GM21447 (cell line): ENCODE data around the gene GDF10.

Source experiments
- ATAC-seq: cut with Tn5 transposase; IDR thresholded peaks from one replicate; pipeline ENCODE4 v1.9.1; 2021; ENCODE audit not compliant: unreplicated experiment

GDF10 gene

DNA sequence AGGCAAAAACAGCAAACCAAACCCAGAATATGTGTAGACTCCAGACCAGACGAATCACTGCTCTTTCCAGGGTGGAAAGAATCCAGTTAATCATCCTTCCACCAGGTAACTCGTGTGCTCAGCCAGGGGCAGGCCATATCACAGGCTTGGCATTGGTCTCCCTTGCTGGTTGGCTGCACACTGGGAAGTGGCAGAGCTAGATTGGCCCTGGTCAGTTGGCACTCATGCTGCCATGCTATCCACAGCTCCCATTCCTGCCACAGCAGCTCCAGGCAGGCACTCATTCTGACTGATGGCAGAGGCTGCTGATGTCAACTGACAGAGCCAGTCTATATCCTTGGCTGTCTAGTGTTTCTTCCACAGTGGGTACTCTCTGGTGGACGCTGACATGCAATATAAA, 9.7 kb upstream of the GDF10 start:
- no peak for ATAC-seq

DNA sequence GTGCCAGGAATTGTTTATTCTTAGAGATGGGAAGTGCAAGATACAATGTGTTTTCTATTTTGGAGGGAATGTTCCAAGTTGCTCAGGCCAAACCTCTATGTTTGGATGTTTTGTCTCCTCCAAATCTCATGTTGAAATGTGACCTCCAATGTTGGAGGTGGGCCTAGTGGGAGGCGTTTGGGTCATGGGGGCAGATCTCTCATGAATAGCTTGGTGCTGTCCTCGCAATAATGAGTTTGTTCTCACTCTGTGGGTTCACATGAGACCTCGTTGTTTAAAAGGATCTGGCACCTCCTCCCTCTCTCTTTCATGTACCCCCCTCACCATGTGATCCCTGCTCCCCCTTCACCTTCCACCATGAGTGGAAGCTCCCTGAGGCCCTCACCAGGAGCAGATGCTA, 8.3 kb upstream of the GDF10 start:
- ATAC-seq = no peak

DNA sequence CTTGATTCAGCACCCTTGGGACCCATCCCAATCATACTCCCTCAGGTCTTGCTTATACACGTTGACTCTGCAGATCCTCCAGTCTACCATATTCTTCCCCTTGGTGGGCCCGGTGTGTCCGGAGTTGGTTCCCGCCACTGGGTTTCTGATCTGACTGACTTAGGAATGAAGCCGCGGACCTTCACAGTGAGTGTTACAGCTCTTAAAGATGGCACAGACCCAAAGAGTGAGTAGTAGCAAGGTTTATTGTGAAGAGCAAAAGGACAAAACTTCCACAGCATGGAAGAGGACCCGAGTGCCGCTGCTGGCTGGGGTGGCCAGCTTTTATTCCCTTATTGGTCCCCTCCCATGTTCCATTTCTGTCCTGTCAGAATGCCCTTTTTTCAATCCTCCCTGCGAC, 5.9 kb upstream of the GDF10 start:
- no peak for ATAC-seq

DNA sequence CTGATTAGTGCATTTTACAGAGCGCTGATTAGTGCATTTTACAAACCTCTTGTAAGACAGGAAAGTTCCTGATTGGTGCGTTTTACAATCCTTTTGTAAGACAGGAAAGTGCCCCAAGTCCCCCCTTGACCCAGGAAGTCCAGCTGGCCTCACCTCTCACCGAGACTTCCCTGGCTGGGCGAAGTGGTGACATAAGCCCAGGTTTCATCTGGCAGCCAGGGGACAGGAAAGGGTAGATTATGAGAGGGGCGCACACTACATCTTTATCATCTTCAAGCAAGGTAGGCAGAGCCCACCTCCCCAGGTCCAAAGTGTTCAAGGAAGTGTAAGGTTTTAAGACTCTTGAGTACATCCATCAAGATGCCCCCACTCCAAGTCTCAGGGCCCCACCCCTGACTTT, 5.5 kb upstream of the GDF10 start:
- no peak for ATAC-seq

DNA sequence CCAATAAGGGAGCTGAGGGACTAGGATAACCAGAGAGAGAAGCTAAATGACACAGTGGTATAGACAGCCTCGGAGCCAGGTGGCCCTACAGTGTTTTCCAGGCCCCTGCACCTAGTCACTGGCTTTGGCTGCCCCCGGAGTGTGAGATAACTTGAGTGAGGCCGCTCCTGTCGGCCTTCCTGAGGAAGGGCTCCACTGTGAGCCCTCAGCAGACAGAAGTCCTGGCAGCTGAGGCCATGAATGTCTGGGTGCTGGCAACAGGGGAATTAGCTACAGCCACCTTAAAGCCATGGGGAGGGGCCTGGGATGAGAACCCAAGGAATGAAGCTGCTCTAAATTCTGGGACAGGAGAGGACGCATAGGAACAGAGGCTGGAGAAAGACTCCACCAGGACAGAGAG, 4.6 kb upstream of the GDF10 start:
- ATAC-seq = no peak

DNA sequence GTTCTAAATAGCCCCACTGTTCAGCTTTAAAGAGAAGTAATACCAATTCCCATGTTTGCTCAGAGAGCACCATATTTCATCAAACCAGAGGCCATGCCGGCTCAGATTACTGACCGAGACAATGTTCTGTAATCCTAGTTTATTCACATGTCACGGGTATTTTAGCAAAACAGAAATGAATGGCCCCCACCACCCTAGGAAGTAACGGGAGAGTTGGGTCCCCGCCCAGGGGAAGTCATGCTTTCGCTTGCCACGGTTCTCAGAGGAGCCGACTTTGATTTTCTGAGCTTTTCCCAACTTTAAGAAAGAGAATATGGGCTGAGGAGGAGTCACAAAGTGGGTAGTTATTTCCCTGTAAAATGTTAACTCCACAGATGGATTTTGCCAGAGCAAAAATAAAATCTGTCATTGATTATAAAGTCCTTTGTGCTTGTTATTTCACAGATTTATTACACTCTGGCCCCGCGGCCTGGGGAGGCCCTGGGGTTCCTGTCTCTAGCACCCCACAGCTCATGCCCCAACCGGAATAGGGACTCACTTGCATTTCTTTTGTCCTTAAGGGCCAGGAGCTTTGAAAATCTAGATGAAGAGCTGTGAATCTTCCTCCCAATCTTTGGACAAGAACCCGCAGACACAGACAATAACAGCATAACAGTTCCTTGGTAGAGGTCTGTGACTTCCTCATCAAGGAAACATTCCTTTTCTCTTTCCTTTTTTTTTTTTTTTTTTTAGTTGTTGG, 3.7 kb upstream of the GDF10 start:
- ATAC-seq = no peak

DNA sequence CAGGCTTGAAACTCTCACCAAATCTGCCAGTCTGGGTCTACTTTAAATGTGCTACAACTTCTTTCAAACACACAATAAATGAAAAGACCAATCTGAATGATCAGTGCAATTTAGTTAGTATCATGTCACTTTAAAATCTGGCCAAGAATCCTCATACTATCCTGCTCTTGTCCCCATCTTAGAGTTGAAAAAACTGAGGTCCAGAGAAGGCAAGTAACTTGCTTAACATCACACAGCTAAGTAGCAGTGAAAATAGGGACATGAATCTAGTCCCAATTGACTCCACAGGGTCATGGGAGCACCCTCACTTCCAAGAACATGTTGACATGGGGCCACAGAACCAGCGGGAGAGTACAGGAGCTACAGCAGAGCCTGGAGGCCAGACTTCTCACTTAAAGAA, 3.1 kb upstream of the GDF10 start:
- no peak for ATAC-seq

DNA sequence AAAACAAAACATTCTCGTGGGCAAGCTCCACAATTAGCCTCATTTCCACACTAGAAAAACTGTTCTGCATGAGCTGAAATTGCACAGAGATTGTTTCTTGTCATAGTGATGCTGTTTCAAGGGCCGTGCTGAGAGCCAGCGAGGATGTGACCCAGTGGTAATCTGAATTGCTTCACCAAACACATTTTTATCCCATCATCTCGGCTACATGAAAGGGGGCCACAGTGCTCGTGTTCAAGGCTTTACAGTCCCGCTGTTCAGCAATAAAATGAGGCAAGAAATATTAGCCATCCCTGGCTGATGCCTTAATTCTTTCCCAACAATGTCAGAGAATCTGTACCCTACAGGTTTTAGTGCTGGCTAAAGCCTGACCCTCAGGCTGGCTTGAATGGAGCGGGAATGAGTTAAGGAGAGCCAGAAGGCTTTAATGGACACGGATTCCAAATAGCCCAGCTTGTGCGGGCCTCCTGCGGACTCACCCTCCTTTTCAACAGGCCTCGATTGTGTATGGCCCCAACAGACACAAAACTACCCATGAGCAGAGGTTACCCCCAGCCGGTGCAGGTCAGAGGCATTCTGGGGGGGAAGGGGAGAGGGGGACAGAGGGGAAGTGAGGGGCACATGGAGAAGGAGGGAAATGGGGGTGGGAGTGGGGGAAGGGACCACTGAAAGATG, 2.0 kb upstream of the GDF10 start:
- no peak for ATAC-seq

DNA sequence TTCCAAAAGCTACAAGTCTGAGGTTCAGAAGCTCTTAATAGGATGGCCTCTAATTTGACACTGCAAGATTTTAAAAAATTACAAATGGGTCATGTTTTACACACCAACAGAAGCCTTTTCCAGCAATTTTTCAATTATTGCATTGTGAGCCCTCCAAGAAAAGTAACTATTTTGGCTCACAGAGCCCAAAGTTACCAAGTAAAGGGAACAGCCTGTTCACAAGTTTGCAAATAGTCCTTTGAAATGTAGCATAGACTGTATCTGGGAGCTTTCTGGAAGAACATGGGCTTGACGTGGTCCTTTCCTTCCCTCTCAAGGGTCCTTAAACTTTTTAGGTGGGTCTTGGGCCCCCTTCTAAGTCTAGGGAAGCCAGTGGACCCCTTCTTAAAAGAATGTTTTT, 1.3 kb upstream of the GDF10 start:
- no peak for ATAC-seq

DNA sequence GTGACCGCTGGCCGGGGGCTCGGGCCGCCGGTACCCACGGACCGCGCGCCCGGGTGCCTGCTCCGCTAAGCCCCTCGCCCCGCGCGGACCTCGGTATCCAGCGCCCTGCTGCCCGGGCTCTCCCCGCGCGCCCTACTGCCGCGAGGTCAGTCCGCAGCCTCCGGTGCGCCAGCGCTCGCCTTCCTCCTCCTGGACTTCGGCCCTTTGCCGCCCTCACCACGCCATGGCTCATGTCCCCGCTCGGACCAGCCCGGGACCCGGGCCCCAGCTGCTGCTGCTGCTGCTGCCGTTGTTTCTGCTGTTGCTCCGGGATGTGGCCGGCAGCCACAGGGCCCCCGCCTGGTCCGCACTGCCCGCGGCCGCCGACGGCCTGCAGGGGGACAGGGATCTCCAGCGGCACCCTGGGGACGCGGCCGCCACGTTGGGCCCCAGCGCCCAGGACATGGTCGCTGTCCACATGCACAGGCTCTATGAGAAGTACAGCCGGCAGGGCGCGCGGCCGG, 483 bp downstream of the GDF10 start:
- no peak for ATAC-seq

DNA sequence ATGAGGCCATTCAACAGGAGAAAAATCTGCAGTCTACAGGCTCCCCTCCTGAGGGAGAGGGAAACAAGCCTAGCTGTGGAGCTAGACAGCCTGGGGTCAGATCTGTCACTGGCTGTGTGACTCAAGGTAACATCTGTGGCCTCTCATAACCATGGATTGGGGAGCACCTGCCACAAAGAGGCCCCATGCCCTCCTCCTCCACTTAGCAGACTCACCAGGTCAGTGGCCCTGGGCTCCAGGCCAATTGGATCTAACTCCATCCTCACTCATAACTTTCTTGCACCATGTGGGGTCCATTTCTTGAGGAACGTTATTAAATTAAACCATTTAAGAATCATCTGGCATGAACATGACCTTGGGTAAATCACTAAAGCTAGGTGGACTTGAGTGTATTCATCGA, 1.8 kb downstream of the GDF10 start:
- ATAC-seq = no peak

DNA sequence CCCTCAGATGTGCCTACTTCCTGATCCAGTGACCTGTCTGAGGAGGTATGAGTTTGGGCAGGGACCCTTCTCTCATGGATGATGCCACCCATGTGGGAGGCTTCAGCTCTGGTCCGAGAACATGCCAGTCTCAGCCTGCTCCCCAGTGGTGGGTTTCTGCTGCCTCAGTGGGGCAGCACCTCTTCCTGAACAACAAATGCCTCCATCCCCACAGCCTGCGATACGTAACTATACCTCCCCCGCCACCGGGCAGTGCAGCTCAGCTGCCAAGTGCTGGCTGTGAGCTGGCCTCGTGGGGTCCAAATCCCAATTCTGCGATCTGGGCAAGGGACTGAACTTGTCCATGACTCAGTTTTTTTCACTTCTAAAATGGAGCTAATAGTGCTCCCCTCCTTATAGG, 3.1 kb downstream of the GDF10 start:
- no peak for ATAC-seq

DNA sequence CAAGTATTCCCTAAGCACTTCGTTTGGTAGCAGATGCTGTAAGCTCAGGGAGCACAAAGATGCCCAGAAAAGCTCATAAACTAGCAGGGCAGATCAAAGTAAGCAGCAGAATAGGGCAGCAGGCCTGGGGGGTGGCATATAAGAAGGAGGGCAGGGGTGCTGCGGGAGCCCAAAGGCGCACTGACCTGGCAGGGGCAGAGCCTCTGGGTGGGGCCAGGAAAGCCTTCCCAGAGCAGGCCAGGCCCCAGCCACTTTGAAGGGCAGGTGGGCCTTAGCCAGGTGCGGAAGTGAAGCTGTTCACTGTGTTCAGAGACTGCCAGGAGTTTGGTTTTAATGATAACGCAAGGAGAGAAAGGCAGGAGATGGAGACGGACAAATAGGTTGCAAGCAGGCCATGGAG, 3.9 kb downstream of the GDF10 start:
- no peak for ATAC-seq

DNA sequence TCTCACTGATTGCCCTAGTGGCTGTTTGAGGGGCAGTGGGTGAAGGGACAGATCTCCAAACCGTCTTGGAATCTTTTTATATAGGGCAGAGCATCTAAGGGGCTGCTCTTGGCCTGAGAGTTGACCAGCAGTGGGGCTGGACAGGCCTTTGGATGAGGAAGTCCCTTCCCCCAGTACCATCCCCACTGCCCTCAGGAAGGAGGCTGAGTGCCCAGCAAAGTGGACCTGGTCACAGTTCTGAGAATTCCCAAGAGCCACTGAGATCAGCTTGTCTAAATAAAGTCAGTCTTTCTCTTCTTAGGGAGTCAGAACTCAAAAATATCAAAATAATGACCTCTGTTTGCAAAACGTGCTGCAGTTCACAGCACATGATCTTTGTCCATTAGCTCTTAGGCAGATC, 5.6 kb downstream of the GDF10 start:
- no peak for ATAC-seq

DNA sequence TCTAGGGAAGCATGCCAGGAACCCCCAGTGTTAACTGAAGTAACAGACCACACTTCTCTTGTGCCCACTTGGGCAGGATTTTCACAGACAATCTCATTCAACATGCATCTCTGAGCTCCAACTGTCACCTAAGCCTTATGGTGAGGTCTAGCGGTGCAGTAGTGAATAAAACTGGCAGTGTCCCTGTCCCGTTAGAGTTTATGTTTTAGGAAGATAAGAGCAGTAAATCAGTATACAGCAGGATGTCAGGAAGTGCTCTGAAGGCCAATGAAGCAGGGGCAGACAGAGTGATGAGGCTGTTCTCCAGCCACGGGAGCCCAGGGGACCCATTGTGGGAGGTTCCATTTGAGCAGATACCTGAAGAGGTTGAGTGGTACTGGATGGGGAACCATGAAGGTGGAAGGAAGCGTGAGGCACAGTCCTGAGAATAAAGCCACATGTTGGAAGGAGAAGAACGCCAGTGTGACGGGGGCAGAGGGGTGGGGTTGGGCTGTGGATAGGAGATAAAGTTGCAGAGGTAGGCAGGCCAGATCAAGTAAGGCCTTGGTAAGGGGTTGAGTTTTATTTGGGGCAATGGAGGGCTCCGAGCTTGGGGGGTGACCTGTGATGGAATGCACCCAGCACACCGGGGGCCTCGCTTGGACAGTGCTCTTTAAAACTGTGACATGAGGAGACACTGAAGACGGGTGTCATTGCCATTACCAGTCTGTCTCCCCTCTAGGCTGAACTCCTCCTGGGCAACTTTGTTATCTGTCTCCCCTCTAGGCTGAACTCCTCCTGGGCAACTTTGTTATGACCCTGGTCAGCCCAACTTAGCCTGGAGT, 6.6 kb downstream of the GDF10 start:
- no peak for ATAC-seq

DNA sequence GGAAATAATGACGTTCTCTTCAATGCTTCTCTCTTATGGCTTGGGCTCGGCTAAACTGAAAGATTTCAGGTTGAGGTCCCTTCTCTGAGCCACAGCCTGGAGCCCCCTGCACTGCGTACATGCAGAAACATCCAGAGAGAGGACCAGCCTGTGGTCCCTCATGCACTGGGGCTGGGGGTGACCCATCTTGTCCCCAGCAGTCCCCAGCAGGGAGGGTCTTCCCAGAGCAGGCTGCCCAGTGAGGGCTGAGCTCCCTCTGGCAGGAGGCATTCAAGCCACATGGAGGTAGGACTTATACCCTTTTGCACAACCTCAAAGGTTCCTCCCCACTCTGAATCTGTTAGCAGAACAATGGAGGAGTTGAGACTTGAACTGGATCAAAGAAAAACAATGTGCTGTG, 7.4 kb downstream of the GDF10 start:
- ATAC-seq = no peak

DNA sequence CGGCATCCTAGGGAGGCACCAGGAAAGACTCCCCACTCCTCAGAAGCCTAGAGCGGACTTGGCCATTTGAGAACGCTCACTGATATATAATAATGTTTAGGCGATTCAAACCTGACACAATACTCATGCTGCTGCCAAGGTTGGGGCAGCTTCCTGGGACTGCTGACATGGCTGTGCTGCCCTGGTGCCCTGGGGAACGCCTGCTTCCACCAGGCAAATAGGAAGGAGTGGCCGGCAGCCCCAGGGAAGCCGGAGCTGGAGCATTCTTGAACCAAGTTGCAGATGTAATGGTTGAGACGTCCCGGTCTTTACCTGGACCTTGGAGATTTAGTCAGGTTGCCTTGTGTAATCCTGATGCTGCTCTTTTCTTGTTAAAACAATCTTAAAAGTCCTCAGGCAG, 8.8 kb downstream of the GDF10 start:
- no peak for ATAC-seq

DNA sequence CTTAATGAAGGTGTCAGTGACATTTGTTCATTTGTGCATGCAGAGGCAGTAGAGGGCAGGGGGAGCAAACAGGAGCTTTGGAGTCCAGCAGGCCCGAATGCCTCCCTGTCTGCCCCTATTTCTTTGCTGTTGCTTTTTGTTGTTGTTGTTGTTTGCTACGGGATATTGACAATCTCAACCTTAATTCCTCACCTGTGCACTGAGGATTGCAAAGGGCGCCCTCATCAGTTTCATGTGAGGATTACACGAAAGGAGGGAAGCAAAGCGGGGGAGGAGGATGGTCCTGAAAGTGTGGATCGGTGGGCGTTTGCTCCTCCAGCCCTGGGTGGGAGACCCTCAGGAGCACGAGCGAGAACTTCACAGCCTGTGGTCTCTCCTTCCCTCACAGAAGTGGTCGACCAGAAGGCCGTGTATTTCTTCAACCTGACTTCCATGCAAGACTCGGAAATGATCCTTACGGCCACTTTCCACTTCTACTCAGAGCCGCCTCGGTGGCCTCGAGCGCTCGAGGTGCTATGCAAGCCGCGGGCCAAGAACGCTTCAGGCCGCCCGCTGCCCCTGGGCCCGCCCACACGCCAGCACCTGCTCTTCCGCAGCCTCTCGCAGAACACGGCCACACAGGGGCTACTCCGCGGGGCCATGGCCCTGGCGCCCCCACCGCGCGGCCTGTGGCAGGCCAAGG, 9.6 kb downstream of the GDF10 start:
- no peak for ATAC-seq

DNA sequence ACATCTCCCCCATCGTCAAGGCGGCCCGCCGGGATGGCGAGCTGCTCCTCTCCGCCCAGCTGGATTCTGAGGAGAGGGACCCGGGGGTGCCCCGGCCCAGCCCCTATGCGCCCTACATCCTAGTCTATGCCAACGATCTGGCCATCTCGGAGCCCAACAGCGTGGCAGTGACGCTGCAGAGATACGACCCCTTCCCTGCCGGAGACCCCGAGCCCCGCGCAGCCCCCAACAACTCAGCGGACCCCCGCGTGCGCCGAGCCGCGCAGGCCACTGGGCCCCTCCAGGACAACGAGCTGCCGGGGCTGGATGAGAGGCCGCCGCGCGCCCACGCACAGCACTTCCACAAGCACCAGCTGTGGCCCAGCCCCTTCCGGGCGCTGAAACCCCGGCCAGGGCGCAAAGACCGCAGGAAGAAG, 10.1 kb downstream of the GDF10 start:
- no peak for ATAC-seq

DNA sequence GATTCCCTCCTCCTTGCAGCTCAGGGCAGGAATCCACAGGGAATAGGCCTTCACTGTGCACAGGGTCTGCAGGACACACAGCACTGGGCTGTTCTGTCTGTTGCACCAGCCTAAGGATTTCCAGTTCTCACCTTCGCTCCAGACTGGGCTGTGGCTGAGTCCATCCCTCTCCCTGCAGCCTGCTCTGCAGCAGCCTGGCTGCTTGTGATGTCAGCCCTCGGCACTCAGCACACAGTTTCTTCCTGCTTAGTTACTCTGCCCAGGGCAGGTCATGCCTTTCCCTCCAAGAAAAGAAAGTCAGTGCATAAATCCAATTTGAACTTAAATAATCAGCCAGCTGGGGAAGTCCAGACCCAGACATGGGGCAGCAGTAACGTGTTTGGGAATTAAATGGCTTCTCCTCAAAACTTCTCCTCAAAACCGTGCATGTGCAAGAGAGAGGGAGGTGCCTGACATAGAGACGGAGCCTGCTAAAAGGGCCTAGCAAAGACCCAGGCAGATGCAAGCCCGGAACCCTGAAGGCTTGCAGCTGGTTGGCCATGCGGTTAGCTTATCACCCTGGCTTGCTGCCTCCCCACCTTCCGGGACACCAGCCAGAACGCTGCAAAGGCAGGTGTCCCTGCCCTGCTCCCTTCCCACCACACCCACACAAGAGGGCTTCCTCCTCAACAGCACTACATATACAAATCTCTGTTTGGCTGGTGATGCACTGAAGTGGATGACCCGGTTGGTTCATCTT, 11.4 kb downstream of the GDF10 start:
- ATAC-seq = no peak
